Neuronal stem cell (in vitro differentiated cells): ENCODE measurements around the gene CCDC159.
"Not testable (repeated sequence)": the region's sequence is repeated elsewhere in the genome, so short reads cannot be mapped to it uniquely, and the experiment has no call there.

Experiments used
- DNase-seq: peaks from one replicate; pipeline ENCODE4 v3.0.0-alpha.2; 2013; ENCODE audit warnings: low spot score
- H2AFZ ChIP-seq: one replicate; pipeline ENCODE4 v1.6.1; 2013; ENCODE audit warnings: mild to moderate bottlenecking, low read length, inconsistent platforms
- H2AK5ac ChIP-seq: 2 replicates; pipeline ENCODE4 v1.6.1; 2013; ENCODE audit warnings: low read depth, mild to moderate bottlenecking, inconsistent platforms, low read length, moderate library complexity, mixed read lengths
- H2BK120ac ChIP-seq: 2 replicates; pipeline ENCODE4 v1.6.1; 2013; ENCODE audit warnings: low read depth, mild to moderate bottlenecking, inconsistent platforms, low read length, moderate library complexity, mixed read lengths
- H2BK12ac ChIP-seq: one replicate; pipeline ENCODE4 v1.6.1; 2013; ENCODE audit warnings: low read length, inconsistent platforms
- H2BK15ac ChIP-seq: 2 replicates; pipeline ENCODE4 v1.6.1; 2013; ENCODE audit warnings: mild to moderate bottlenecking, low read length, inconsistent platforms, mixed read lengths
- H2BK5ac ChIP-seq: one replicate; pipeline ENCODE4 v1.6.1; 2013; ENCODE audit warnings: inconsistent platforms, mild to moderate bottlenecking, low read length, moderate library complexity
- H3K14ac ChIP-seq: one replicate; pipeline ENCODE4 v1.6.1; 2013; ENCODE audit warnings: low read length, inconsistent platforms
- H3K18ac ChIP-seq: 2 replicates; pipeline ENCODE4 v1.6.1; 2013; ENCODE audit warnings: low read length, inconsistent platforms
- H3K23ac ChIP-seq: 2 replicates; pipeline ENCODE4 v1.6.1; 2013; ENCODE audit warnings: low read depth, mild to moderate bottlenecking, mixed read lengths, low read length, inconsistent platforms; ENCODE audit not compliant: poor library complexity
- H3K27ac ChIP-seq: replicated peaks from 3 replicates; pipeline ENCODE4 v1.5.1; 2013; ENCODE audit warnings: low read length, inconsistent platforms
- H3K27me3 ChIP-seq, 3 experiments: 2 replicates each; pipeline ENCODE4 v1.6.1; 2013; ENCODE audit warnings: low read length in 3 of 3, mild to moderate bottlenecking in 2 of 3, inconsistent platforms in 1 of 3, low read depth in 1 of 3, mixed read lengths in 1 of 3, moderate library complexity in 1 of 3; ENCODE audit not compliant: control insufficient read depth in 3 of 3, insufficient read depth in 3 of 3
- H3K36me3 ChIP-seq, 2 donors: replicated peaks in 1 of 2; 2 replicates each; pipeline ENCODE4 v1.6.1; 2013; ENCODE audit warnings: low read length in 2 of 2; ENCODE audit not compliant: control insufficient read depth in 2 of 2, insufficient read depth in 2 of 2
- H3K4ac ChIP-seq: 2 replicates; pipeline ENCODE4 v1.6.1; 2013; ENCODE audit warnings: inconsistent platforms, mild to moderate bottlenecking, low read length, moderate library complexity
- H3K4me1 ChIP-seq, 2 donors: 1 replicate in 1 of 2; 2 replicates in 1 of 2; pipeline ENCODE4 v1.6.1; 2013; ENCODE audit warnings: low read length in 2 of 2, low read depth in 1 of 2; ENCODE audit not compliant: control insufficient read depth in 2 of 2, insufficient read depth in 1 of 2
- H3K4me2 ChIP-seq: one replicate; pipeline ENCODE4 v1.6.1; 2013; ENCODE audit warnings: mild to moderate bottlenecking, low read length, inconsistent platforms; ENCODE audit not compliant: insufficient read depth, poor library complexity, severe bottlenecking
- H3K4me3 ChIP-seq, 2 donors: 2 replicates each; pipeline ENCODE4 v1.5.1; 2013; ENCODE audit warnings: low read length in 2 of 2, mild to moderate bottlenecking in 2 of 2, inconsistent platforms in 1 of 2, moderate library complexity in 1 of 2
- H3K79me1 ChIP-seq: one replicate; pipeline ENCODE4 v1.6.1; 2013; ENCODE audit warnings: low read depth, mild to moderate bottlenecking, inconsistent platforms, low read length, moderate library complexity
- H3K9ac ChIP-seq: one replicate; pipeline ENCODE4 v1.6.1; 2013; ENCODE audit warnings: mild to moderate bottlenecking, low read depth, low read length, inconsistent platforms; ENCODE audit not compliant: poor library complexity
- H3K9me3 ChIP-seq, 2 donors: replicated peaks in 1 of 2; 2 replicates each; pipeline versions ENCODE3 to v1.6.1; 2013; ENCODE audit warnings: low read length in 2 of 2, mild to moderate bottlenecking in 2 of 2, inconsistent platforms in 1 of 2, low read depth in 1 of 2, mixed read lengths in 1 of 2, moderate library complexity in 1 of 2; ENCODE audit not compliant: control insufficient read depth in 2 of 2, insufficient read depth in 1 of 2
- H4K8ac ChIP-seq: one replicate; pipeline ENCODE4 v1.6.1; 2013; ENCODE audit warnings: low read depth, mild to moderate bottlenecking, inconsistent platforms, low read length, moderate library complexity
- H4K91ac ChIP-seq: one replicate; pipeline ENCODE4 v1.6.1; 2013; ENCODE audit warnings: low read length, low read depth, mild to moderate bottlenecking, inconsistent platforms; ENCODE audit not compliant: poor library complexity
- WGBS, 2 donors: extraction: QIAGEN DNeasy Blood & Tissue Kit; methylation state at CpG; one replicate each; pipeline ENCODE4 v1.1.7; 2013; ENCODE audit warnings: missing lambda C conversion rate in 2 of 2, mixed read lengths in 1 of 2; ENCODE audit not compliant: insufficient read length in 2 of 2, insufficient replicate concordance in 1 of 2; ENCODE audit errors: extremely low coverage in 2 of 2; 5-methylcytosine and 5-hydroxymethylcytosine counted together

CCDC159 gene

DNA sequence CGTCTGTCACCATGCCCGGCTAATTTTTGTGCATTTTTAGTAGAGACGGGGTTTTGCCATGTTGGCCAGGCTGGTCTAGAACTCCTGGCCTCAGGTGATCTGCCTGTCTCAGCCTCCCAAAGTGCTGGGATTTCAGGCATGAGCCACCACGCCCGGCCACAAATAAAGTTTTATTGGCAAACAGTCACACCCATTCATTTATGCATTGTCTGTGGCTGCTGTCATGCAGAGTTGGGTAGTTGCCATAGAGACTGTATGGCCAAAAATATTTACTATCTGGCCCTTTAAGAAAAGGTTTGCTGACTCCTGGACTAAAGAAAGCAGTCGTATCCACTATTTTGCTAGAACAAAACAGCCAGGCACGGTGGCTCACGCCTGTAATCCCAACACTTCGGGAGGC lies 12.5 kb upstream of the CCDC159 start:
- H2BK5ac ChIP-seq, H3K9ac ChIP-seq, H3K9me3 ChIP-seq, DNase-seq, H3K79me1 ChIP-seq, H3K18ac ChIP-seq, H3K4me1 ChIP-seq, H4K8ac ChIP-seq, H3K27ac ChIP-seq, H2AFZ ChIP-seq, H3K27me3 ChIP-seq, H2BK15ac ChIP-seq, H3K4ac ChIP-seq, H3K4me2 ChIP-seq, H2BK12ac ChIP-seq, H4K91ac ChIP-seq, H3K23ac ChIP-seq, H3K14ac ChIP-seq, H2AK5ac ChIP-seq, H2BK120ac ChIP-seq, H3K4me3 ChIP-seq: not testable (repeated sequence)
- no CpG with 5 or more reads among the region's 9 CpGs for WGBS, 2 donors
- H3K36me3 ChIP-seq, result peaks cover 2 to 18% of the 10 kb centered on the region in 2 donors

DNA sequence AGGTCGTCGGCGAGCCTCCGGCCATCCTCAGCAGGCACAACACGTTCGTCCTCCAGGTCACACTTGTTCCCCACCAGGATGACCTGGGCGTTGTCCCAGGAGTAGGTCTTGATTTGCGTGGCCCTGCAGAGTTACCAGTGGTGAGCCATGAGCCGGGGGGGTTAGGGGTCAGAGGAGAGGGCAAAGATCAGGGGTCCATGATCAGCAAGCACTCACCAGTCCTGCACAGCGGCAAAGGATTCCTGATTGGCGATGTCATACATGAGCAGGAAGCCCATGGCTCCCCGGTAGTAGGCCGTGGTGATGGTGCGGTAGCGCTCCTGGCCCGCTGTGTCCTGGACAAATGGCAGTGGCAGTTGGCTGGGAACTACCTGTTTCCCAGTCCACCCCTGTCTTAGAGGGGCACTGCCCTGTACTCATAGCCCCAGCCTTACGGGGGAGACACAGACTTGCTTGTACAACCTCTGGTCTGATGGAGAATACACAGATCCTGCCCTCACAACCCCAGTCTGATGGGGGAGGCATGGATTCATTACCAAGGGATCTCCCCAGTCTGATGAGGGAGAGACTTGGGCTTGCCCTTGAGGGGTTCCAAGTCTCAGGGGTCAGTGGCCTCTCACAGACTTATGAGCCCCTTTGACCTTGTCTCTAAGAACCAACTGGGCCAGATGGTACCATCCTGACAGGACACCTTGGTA lies 10.7 kb upstream of the CCDC159 start:
- H4K91ac ChIP-seq, result no peak overlapping the region
- no CpG with 5 or more reads among the region's 17 CpGs for WGBS, 2 donors

DNA sequence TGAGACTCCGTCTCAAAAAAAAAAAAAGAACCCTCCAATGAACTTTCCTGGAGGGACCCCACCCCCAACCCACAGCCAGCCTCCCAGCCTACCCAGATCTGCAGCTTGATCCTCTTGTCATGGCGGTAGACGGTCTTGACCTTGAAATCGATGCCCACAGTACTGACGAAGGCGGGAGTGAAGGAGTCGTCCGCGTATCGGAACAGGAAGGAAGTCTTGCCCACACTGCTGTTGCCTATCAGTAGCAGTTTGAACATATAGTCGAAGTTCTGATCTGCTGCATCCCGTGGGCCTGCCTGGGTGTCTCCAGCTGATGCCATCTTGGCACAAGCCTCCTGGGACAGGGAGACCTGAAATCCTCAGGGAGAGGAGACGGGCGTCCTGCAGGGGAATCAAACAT lies 9.2 kb upstream of the CCDC159 start:
- H3K4me1 ChIP-seq, result peaks cover 2 to 6% of the 10 kb centered on the region in 2 donors
- H2BK120ac ChIP-seq, result no peak overlapping the region
- H2AK5ac ChIP-seq, result no peak overlapping the region
- H3K18ac ChIP-seq, result no peak overlapping the region
- no peak overlapping the region for H2BK15ac ChIP-seq
- H4K91ac ChIP-seq, result no peak overlapping the region
- H3K9me3 ChIP-seq, result no peaks in the 10 kb centered on the region
- WGBS, 2 donors, result no CpG with 5 or more reads among the region's 14 CpGs
- no peak overlapping the region for H3K9ac ChIP-seq
- peaks cover 0 to 7% (median 0%) of the 10 kb centered on the region in 3 experiments for H3K27me3 ChIP-seq
- no peak overlapping the region for H2BK12ac ChIP-seq
- H3K4ac ChIP-seq, result no peak overlapping the region
- peaks cover 6 to 21% of the 10 kb centered on the region in 2 donors for H3K36me3 ChIP-seq
- no peak for DNase-seq
- H3K4me3 ChIP-seq, result no peak overlapping the region
- no peak overlapping the region for H3K27ac ChIP-seq
- H2BK5ac ChIP-seq, result no peak overlapping the region
- no peaks in the 10 kb centered on the region for H3K79me1 ChIP-seq
- H3K14ac ChIP-seq, result no peak overlapping the region
- H2AFZ ChIP-seq, result no peak overlapping the region
- no peak overlapping the region for H3K23ac ChIP-seq
- no peak overlapping the region for H4K8ac ChIP-seq
- H3K4me2 ChIP-seq, result no peak overlapping the region

More for the DNA sequence above, 10.7 kb upstream of the CCDC159 start:
- Histone ChIP-seq H3K36me3 (peaks cover 2 to 18% of the 10 kb centered on the region in 2 donors), H3K4ac (no peak overlapping the region), H2BK12ac (peak overlapping the region; percentile 16), H3K14ac (peak overlapping the region; percentile 44), H3K27me3 (peaks cover 0 to 7% (median 0%) of the 10 kb centered on the region in 3 experiments), H2BK5ac (no peak overlapping the region), H3K79me1 (no peaks in the 10 kb centered on the region), H3K18ac (peak overlapping the region; percentile 64), H3K4me1 (peaks cover 2 to 6% of the 10 kb centered on the region in 2 donors), H2AK5ac (no peak overlapping the region), H3K4me3 (no peak overlapping the region), H2BK15ac (peak overlapping the region; percentile 12), H3K9ac (no peak overlapping the region), H3K27ac (no peak overlapping the region), H4K8ac (no peak overlapping the region), H2AFZ (no peak overlapping the region), H3K4me2 (no peak overlapping the region), H2BK120ac (no peak overlapping the region), H3K9me3 (no peaks in the 10 kb centered on the region), H3K23ac (peak overlapping the region; percentile 73)
- no peak for DNase-seq

DNA sequence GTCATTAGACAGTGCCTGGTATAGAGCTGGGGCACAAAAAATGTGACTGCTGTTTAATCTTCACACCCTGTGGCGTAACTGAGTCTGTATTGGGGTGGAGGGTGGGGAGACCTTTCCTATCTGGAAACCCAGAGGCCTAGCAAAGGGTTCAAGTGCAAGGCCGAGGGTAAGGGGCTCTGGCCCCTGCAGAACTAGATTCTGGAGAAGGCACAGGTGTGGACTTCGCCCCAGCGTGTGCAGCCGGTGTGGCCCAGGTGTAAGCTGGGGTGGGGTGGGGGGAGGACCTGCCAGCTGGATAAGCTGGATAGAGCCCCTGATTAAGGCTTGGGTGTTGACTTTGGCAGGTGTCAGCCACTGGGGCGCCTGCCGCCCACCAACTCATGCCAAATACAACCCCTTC lies 8.2 kb upstream of the CCDC159 start:
- Histone ChIP-seq H4K91ac (no peak overlapping the region), H2BK120ac (no peak overlapping the region), H4K8ac (no peak overlapping the region), H2BK5ac (no peak overlapping the region), H3K9me3 (no peaks in the 10 kb centered on the region), H3K23ac (no peak overlapping the region), H3K36me3 (peaks cover 6 to 16% of the 10 kb centered on the region in 2 donors), H3K27me3 (peaks cover 0 to 7% (median 0%) of the 10 kb centered on the region in 3 experiments), H2AK5ac (no peak overlapping the region), H2BK15ac (peak overlapping the region; percentile 6), H3K9ac (no peak overlapping the region), H2AFZ (no peak overlapping the region), H3K79me1 (no peaks in the 10 kb centered on the region), H3K14ac (no peak overlapping the region), H2BK12ac (no peak overlapping the region), H3K4me2 (no peak overlapping the region), H3K4me3 (no peak overlapping the region), H3K18ac (no peak overlapping the region), H3K27ac (no peak overlapping the region), H3K4ac (no peak overlapping the region), H3K4me1 (peaks cover 2 to 6% of the 10 kb centered on the region in 2 donors)
- no peak for DNase-seq
- no CpG with 5 or more reads among the region's 7 CpGs for WGBS, 2 donors
